Thyroid gland (tissue), 4 donors: Measurements from ENCODE around the gene KCTD2.

Source experiments
- POLR2A ChIP-seq, 2 donors: fragments of 450-650 bp; IDR thresholded peaks; one replicate each; pipeline ENCODE4 v1.6.1; 2017; ENCODE audit warnings: antibody characterized with exemption in 2 of 2, mild to moderate bottlenecking in 2 of 2, moderate library complexity in 1 of 2
- TF ChIP-seq, protein P1 (sequence below), 6 experiments: fragments of 200-600 bp in 3 of 6; fragments of 450-650 bp in 3 of 6; sonication (generic) in 3 of 6; IDR thresholded peaks; one replicate each; pipeline ENCODE4 v1.5.1; 2016 to 2019; ENCODE audit warnings: antibody characterized with exemption in 6 of 6, mild to moderate bottlenecking in 2 of 6, inconsistent platforms in 1 of 6, moderate library complexity in 1 of 6

GRCh38 chr17:75082683-75083082, 35.7 kb downstream of the KCTD2 start:
- TF ChIP-seq, protein P1, sequence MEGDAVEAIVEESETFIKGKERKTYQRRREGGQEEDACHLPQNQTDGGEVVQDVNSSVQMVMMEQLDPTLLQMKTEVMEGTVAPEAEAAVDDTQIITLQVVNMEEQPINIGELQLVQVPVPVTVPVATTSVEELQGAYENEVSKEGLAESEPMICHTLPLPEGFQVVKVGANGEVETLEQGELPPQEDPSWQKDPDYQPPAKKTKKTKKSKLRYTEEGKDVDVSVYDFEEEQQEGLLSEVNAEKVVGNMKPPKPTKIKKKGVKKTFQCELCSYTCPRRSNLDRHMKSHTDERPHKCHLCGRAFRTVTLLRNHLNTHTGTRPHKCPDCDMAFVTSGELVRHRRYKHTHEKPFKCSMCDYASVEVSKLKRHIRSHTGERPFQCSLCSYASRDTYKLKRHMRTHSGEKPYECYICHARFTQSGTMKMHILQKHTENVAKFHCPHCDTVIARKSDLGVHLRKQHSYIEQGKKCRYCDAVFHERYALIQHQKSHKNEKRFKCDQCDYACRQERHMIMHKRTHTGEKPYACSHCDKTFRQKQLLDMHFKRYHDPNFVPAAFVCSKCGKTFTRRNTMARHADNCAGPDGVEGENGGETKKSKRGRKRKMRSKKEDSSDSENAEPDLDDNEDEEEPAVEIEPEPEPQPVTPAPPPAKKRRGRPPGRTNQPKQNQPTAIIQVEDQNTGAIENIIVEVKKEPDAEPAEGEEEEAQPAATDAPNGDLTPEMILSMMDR (IDR thresholded peaks at IDR 0.05): no peak
- TF ChIP-seq POLR2A (IDR thresholded peaks at IDR 0.05): no peak
